NB4 (cell line): ENCODE data around the gene KCNQ5.

ENCODE experiments used
- MYC ChIP-seq: IDR thresholded peaks from 2 replicates; pipeline ENCODE4 v1.6.1; 2011; ENCODE audit warnings: low read depth, low read length
- POLR2A ChIP-seq: IDR thresholded peaks from 2 replicates; pipeline ENCODE4 v1.6.1; 2011; ENCODE audit warnings: mild to moderate bottlenecking; ENCODE audit not compliant: insufficient read length; ENCODE audit errors: extremely low read depth
- TF ChIP-seq, protein P1 (sequence below): IDR thresholded peaks from one replicate; pipeline ENCODE4 v1.5.1; 2012; ENCODE audit warnings: low read depth, low read length
- TF ChIP-seq, protein P2 (sequence below): IDR thresholded peaks from 2 replicates; pipeline ENCODE4 v1.6.1; 2011; ENCODE audit warnings: low read depth, low read length

DNA sequence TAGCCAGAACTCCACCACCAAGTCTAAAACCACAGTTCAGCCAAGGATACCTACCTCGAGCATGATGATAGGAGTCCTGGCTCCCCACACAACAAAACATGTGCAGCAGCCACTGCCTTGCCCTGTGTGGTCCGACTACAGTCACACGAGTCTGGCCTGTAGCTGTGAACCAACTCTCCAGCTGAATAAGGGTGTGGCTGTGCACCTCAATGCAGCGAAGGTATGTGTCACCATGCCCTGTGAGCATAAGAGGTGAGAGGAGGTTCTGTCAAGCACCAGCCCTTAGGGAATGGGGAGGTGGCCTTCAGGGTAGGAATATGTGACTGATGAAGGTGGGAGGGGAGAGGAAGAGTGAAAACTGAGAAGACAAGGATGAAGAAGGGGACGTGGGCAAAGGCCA is 620.1 kb downstream of the KCNQ5 start:
- TF ChIP-seq POLR2A (no peak), MYC (no peak)
- TF ChIP-seq, protein P1, sequence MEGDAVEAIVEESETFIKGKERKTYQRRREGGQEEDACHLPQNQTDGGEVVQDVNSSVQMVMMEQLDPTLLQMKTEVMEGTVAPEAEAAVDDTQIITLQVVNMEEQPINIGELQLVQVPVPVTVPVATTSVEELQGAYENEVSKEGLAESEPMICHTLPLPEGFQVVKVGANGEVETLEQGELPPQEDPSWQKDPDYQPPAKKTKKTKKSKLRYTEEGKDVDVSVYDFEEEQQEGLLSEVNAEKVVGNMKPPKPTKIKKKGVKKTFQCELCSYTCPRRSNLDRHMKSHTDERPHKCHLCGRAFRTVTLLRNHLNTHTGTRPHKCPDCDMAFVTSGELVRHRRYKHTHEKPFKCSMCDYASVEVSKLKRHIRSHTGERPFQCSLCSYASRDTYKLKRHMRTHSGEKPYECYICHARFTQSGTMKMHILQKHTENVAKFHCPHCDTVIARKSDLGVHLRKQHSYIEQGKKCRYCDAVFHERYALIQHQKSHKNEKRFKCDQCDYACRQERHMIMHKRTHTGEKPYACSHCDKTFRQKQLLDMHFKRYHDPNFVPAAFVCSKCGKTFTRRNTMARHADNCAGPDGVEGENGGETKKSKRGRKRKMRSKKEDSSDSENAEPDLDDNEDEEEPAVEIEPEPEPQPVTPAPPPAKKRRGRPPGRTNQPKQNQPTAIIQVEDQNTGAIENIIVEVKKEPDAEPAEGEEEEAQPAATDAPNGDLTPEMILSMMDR = no peak
- TF ChIP-seq, protein P2, sequence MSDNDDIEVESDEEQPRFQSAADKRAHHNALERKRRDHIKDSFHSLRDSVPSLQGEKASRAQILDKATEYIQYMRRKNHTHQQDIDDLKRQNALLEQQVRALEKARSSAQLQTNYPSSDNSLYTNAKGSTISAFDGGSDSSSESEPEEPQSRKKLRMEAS = no peak
